K562 (cell line): Measurements from ENCODE around the gene TMEM106B. TPM values are rescaled to one million over a fixed set of nuclear protein-coding genes. Genes with fewer than 3 reads are reported as not detected.

ENCODE experiments used
- ATAC-seq: fragments of 200-7000 bp; cut with Tn5 transposase; 3 replicates; pipeline ENCODE4 v1.9.1; 2020; ENCODE audit warnings: moderate library complexity
- BruUV-seq: library from RNA; stranded (reverse); fragments of 400-500 nt; replicated peaks from 2 replicates; lab custom pipeline; 2021; lab: Mats Ljungman, UMichigan
- CTCF ChIA-PET: fragments of 300-600 bp; formaldehyde crosslinking; extraction: SDS; loops from one replicate; lab custom pipeline; 2021; ENCODE audit warnings: low intra/inter-chr PET ratio; lab: Yijun Ruan, JAX
- POLR2A ChIA-PET: fragments of 300-600, 350-650 bp; sonication (Branson Sonifier 250); formaldehyde crosslinking; extraction: SDS; loops from one replicate; lab custom pipeline; 2021; ENCODE audit warnings: antibody characterized with exemption, inconsistent platforms; lab: Yijun Ruan, JAX
- DNase-seq, 4 experiments: peaks; one replicate each; pipeline versions ENCODE4 v3.0.0 to v3.0.0-alpha.2; 2011 to 2018; ENCODE audit warnings: low spot score in 3 of 4, mixed read lengths in 3 of 4; ENCODE audit errors: extremely low read depth in 1 of 4
- FAIRE-seq: peaks from 2 replicates; lab custom pipeline; 2011; peaks lifted over from hg19 to GRCh38; lab: Jason Lieb, UNC
- H2AFZ ChIP-seq: 2 replicates; pipeline ENCODE4 v1.6.0; 2011; ENCODE audit warnings: low read depth, low read length, control low read depth, inconsistent platforms
- H3K27ac ChIP-seq: fragments of 200-600 bp; 3 replicates; pipeline ENCODE4 v1.8.0; 2011; ENCODE audit warnings: low read depth, mild to moderate bottlenecking, control low read depth, inconsistent platforms, low read length, moderate library complexity, mixed read lengths; ENCODE audit errors: extremely low read depth
- H3K27me3 ChIP-seq, 2 experiments: fragments of 300-600 bp in 1 of 2; 2 replicates in 1 of 2; 3 replicates in 1 of 2; pipeline versions ENCODE4 v1.6.0 to v1.8.0; 2011; ENCODE audit warnings: inconsistent platforms in 2 of 2, low read length in 2 of 2, mild to moderate bottlenecking in 1 of 2, mixed read lengths in 1 of 2, moderate library complexity in 1 of 2; ENCODE audit not compliant: control insufficient read depth in 2 of 2, insufficient read depth in 2 of 2
- H3K36me3 ChIP-seq: fragments of 300-600 bp; 3 replicates; pipeline ENCODE4 v1.8.0; 2011; ENCODE audit warnings: mild to moderate bottlenecking, low read length, inconsistent platforms; ENCODE audit not compliant: control insufficient read depth, insufficient read depth
- H3K4me1 ChIP-seq, 2 experiments: fragments of 200-600 bp in 1 of 2; replicated peaks in 1 of 2; 2 replicates in 1 of 2; 3 replicates in 1 of 2; pipeline versions ENCODE4 v1.5.1 to v1.8.0; 2011; ENCODE audit warnings: inconsistent platforms in 2 of 2, low read length in 2 of 2, mild to moderate bottlenecking in 1 of 2, mixed read lengths in 1 of 2, moderate library complexity in 1 of 2; ENCODE audit not compliant: control insufficient read depth in 2 of 2, insufficient read depth in 2 of 2
- H3K4me2 ChIP-seq: 2 replicates; pipeline ENCODE4 v1.6.1; 2011; ENCODE audit warnings: low read length, control low read depth, inconsistent platforms, mixed read lengths; ENCODE audit not compliant: insufficient read depth
- H3K4me3 ChIP-seq: fragments of 200-600 bp; sonication (generic), shearing (Covaris generic); 2 replicates; pipeline ENCODE4 v1.5.1; 2016; ENCODE audit warnings: control low read depth, inconsistent platforms
- H3K79me2 ChIP-seq: fragments of 200-600 bp; 3 replicates; pipeline ENCODE4 v1.8.0; 2011; ENCODE audit warnings: low read length, inconsistent platforms; ENCODE audit not compliant: control insufficient read depth, insufficient read depth
- H3K9ac ChIP-seq, 2 experiments: 2 replicates each; pipeline versions ENCODE4 v1.6.0 to v1.6.1; 2011; ENCODE audit warnings: low read depth in 2 of 2, low read length in 2 of 2, control low read depth in 1 of 2, inconsistent platforms in 1 of 2, mild to moderate bottlenecking in 1 of 2, mixed read lengths in 1 of 2; ENCODE audit not compliant: insufficient read depth in 1 of 2
- H3K9me1 ChIP-seq: one replicate; pipeline ENCODE4 v1.6.0; 2011; ENCODE audit warnings: inconsistent platforms, mild to moderate bottlenecking, low read length, moderate library complexity; ENCODE audit not compliant: control insufficient read depth, insufficient read depth
- H3K9me3 ChIP-seq: replicated peaks from 2 replicates; pipeline ENCODE4 v1.5.1; 2011; ENCODE audit warnings: low read depth, low read length, inconsistent platforms; ENCODE audit not compliant: control insufficient read depth, insufficient read depth
- H4K20me1 ChIP-seq: replicated peaks from 2 replicates; pipeline ENCODE4 v1.6.1; 2011; ENCODE audit warnings: low read length, inconsistent platforms, mixed read lengths; ENCODE audit not compliant: control insufficient read depth, insufficient read depth
- BMI1 ChIP-seq: fragments of 150-350 bp; IDR thresholded peaks from 2 replicates; pipeline ENCODE4 v1.6.1; 2014; ENCODE audit warnings: low read length
- CHD2 ChIP-seq: IDR thresholded peaks from 2 replicates; pipeline ENCODE4 v1.6.1; 2011; ENCODE audit warnings: low read depth, low read length
- ESRRA ChIP-seq: fragments of 450-650 bp; IDR thresholded peaks from 2 replicates; pipeline ENCODE4 v1.6.1; 2014; ENCODE audit warnings: low read depth, mild to moderate bottlenecking, moderate library complexity, borderline replicate concordance
- FOXA1 ChIP-seq: fragments of 450-650 bp; IDR thresholded peaks from 2 replicates; pipeline ENCODE4 v1.6.1; 2016; ENCODE audit warnings: mild to moderate bottlenecking, borderline replicate concordance
- HNRNPUL1 ChIP-seq: fragments of 200-400 bp; formaldehyde crosslinking; IDR thresholded peaks from 2 replicates; pipeline ENCODE4 v1.6.1; 2017; ENCODE audit warnings: low read length
- JUN ChIP-seq, 2 experiments: sonication (generic) in 1 of 2; formaldehyde crosslinking in 1 of 2; IDR thresholded peaks; 2 replicates each; pipeline versions ENCODE4 v1.6.1 to v1.8.0; 2012 to 2022; ENCODE audit warnings: borderline replicate concordance in 2 of 2, mild to moderate bottlenecking in 2 of 2, improper control_type of control experiment in 1 of 2, low read depth in 1 of 2, low read length in 1 of 2, missing genetic modification reagents in 1 of 2
- MAFF ChIP-seq: IDR thresholded peaks from 2 replicates; pipeline ENCODE4 v1.6.1; 2012; ENCODE audit warnings: low read length, improper control_type of control experiment
- NEUROD1 ChIP-seq: fragments of 150-350 bp; IDR thresholded peaks from 2 replicates; pipeline ENCODE4 v1.6.1; 2014; ENCODE audit warnings: borderline replicate concordance, low read length, low read depth; ENCODE audit not compliant: partially characterized antibody
- PHB2 ChIP-seq: fragments of 450-650 bp; IDR thresholded peaks from 2 replicates; pipeline ENCODE4 v1.6.1; 2017; ENCODE audit warnings: low read depth
- ZNF24 ChIP-seq: fragments of 450-650 bp; IDR thresholded peaks from 2 replicates; pipeline ENCODE4 v1.6.1; 2016
- ZNF592 ChIP-seq: fragments of 450-650 bp; IDR thresholded peaks from 2 replicates; pipeline ENCODE4 v1.6.1; 2017; ENCODE audit warnings: antibody characterized with exemption, mild to moderate bottlenecking
- ZNF77 ChIP-seq: fragments of 250-450 bp; sonication (Bioruptor Pico); IDR thresholded peaks from 2 replicates; pipeline ENCODE4 v1.5.0; 2020
- in situ Hi-C: fragments of 300-500 bp; cut with MboI; formaldehyde crosslinking; loops from 4 replicates; pipeline ENCODE4 v1.15.0; 2018; ENCODE audit warnings: inconsistent platforms, mixed read lengths
- intact Hi-C: fragments of 100-400 bp; cut with micrococcal nuclease; formaldehyde crosslinking; loops from 2 replicates; pipeline ENCODE4 v1.14.2; 2022
- polyA plus RNA-seq, 8 experiments: library from polyadenylated mRNA; depleted of rRNA in 4 of 8; stranded (reverse) in 5 of 8; unstranded in 3 of 8; fragments of >200 nt; fragmentation: Nextera tagmentation in 2 of 8; fragmentation: Illumina TruSeq in 1 of 8; extraction: Ambion mirVana in 2 of 8; extraction: Trizol in 1 of 8; gene quantifications; 2 replicates each; pipeline versions ENCODE4 v1.2.1 to v1.2.3, GENCODE V29; 2011 to 2014; ENCODE audit warnings: inconsistent platforms in 1 of 8, missing spikeins in 1 of 8
- total RNA-seq, 7 experiments: library from RNA; depleted of rRNA in 6 of 7; stranded (reverse); fragments of >200 nt in 6 of 7; fragmentation: Illumina TruSeq in 2 of 7; extraction: Trizol in 2 of 7; gene quantifications; 2 replicates each; pipeline versions ENCODE4 v1.2.1 to v1.2.3, GENCODE V29; 2011 to 2021; ENCODE audit warnings: low replicate concordance in 1 of 7
- TF ChIP-seq, protein P1 (sequence below): sonication (generic); formaldehyde crosslinking; IDR thresholded peaks from 2 replicates; pipeline ENCODE4 v1.8.1; 2023; ENCODE audit warnings: mild to moderate bottlenecking, missing genetic modification reagents

TMEM106B gene
- total and polyA plus RNA-seq, 9 of the 15 experiments (the other 6 are each of a cell fraction or from before 2014, with no cell fraction given) = 8.6 to 30.4 (median 18.7) TPM

DNA sequence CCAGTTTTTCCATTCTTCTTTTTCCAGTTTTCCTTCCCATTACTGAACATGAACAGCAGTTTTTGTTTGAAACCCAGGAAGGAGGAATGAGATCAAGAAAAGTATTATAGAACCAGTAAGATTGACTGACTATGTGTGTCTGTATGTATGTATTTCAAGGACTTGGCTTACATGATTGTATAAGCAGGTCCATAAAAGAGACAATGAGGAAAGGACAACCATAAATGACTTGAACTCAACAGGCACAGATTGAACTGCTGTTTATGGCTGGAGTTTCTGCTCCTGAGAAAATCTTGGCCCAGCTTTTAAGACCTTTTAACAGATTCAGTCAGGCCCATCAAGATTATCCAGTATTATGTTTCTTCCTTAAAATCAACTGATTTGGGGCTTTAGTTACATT is 39.1 kb downstream of the TMEM106B start:
- POLR2A ChIA-PET = no interaction called here
- Histone ChIP-seq H3K27ac (no peak overlapping the region), H2AFZ (no peak overlapping the region), H3K9ac (no peak overlapping the region), H3K9me3 (no peaks in the 10 kb centered on the region), H3K4me2 (no peak overlapping the region), H3K9me1 (no peaks in the 10 kb centered on the region), H3K4me1 (no peaks in the 10 kb centered on the region), H3K79me2 (no peaks in the 10 kb centered on the region), H3K27me3 (no peaks in the 10 kb centered on the region), H3K4me3 (no peak overlapping the region), H4K20me1 (no peaks in the 10 kb centered on the region), H3K36me3 (no peaks in the 10 kb centered on the region)
- in situ Hi-C loops = no loop called here
- CTCF ChIA-PET = no interaction called here
- DNase-seq (no peak), FAIRE-seq (no peak), ATAC-seq (no peak)
- TF ChIP-seq HNRNPUL1 (no peak), ZNF592 (no peak), JUN (IDR thresholded peaks at IDR 0.05; ENCODE audit: borderline replicate concordance, low read depth, low read length) (no peak), JUN (CRISPR knock-in tag; IDR thresholded peaks at IDR 0.05; ENCODE audit: borderline replicate concordance) (no peak), MAFF (no peak), PHB2 (no peak), ZNF24 (no peak), ESRRA (no peak), BMI1 (no peak), NEUROD1 (no peak), ZNF77 (CRISPR knock-in tag) (no peak), FOXA1 (no peak), CHD2 (no peak)
- TF ChIP-seq, protein P1, sequence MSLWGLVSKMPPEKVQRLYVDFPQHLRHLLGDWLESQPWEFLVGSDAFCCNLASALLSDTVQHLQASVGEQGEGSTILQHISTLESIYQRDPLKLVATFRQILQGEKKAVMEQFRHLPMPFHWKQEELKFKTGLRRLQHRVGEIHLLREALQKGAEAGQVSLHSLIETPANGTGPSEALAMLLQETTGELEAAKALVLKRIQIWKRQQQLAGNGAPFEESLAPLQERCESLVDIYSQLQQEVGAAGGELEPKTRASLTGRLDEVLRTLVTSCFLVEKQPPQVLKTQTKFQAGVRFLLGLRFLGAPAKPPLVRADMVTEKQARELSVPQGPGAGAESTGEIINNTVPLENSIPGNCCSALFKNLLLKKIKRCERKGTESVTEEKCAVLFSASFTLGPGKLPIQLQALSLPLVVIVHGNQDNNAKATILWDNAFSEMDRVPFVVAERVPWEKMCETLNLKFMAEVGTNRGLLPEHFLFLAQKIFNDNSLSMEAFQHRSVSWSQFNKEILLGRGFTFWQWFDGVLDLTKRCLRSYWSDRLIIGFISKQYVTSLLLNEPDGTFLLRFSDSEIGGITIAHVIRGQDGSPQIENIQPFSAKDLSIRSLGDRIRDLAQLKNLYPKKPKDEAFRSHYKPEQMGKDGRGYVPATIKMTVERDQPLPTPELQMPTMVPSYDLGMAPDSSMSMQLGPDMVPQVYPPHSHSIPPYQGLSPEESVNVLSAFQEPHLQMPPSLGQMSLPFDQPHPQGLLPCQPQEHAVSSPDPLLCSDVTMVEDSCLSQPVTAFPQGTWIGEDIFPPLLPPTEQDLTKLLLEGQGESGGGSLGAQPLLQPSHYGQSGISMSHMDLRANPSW (CRISPR knock-in tag) = no peak
- no TSS peak for BruUV-seq
- intact Hi-C loops = no loop called here
